ENCODE data around the gene HMGCR. TPM values are rescaled to one million over a fixed set of nuclear protein-coding genes. Genes with fewer than 3 reads are reported as not detected.

HMGCR gene
- total and polyA plus RNA-seq, 4 donors: 12.4 to 237 (median 77.1) TPM

DNA sequence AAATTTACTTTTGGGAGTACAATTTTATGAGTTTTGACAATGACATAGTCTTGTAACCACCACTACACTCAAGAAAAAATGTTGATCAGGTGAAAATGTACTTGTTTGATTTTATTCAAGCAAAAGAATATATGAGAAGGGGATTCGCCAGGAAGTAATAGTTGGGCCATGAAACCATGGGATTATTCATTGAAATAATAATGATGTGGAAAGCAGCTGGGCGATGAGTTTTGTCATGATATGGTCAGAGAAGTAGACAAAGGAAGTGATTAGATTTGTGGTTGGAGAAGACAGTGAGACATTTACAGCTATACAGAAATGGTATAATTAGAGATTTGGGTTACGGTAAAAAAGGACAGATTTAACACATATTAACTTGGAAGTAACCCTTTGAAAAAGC is 11.2 kb downstream of the HMGCR start:
- DNase-seq (ENCODE audit: low spot score): no peak
- no peak overlapping the region for H3K27ac ChIP-seq (ENCODE audit: low read depth in 1 of 2, low read length in 2 of 2)
- no peaks in the 10 kb centered on the region for H3K27me3 ChIP-seq (ENCODE audit: control insufficient read depth in 4 of 4, insufficient read depth in 4 of 4, low read length in 3 of 4)
- TF ChIP-seq NR2F2 (IDR thresholded peaks at IDR 0.05) (no peak), RXRA (IDR thresholded peaks at IDR 0.05) (no peak), FOXA1 (IDR thresholded peaks at IDR 0.05) (no peak), HNF4A (conservative IDR thresholded peaks at IDR 0.05) (no peak), HNF4G (IDR thresholded peaks at IDR 0.05) (no peak), YY1 (IDR thresholded peaks at IDR 0.05) (no peak)
- WGBS: 94% methylated on average over 3 of the region's 3 CpGs
- no peak overlapping the region for H3K4me3 ChIP-seq (ENCODE audit: low read depth in 1 of 3, low read length in 3 of 3)
- H3K4me1 ChIP-seq (ENCODE audit: control insufficient read depth in 4 of 4, insufficient read depth in 4 of 4, low read length in 3 of 4): no peaks in the 10 kb centered on the region
- no peaks in the 10 kb centered on the region for H3K9me3 ChIP-seq (ENCODE audit: control insufficient read depth in 4 of 4, low read length in 3 of 4)
- H3K9ac ChIP-seq (ENCODE audit: low read depth in 1 of 2, low read length in 2 of 2): no peak overlapping the region
- H3K36me3 ChIP-seq (ENCODE audit: control insufficient read depth in 4 of 4, insufficient read depth in 3 of 4, low read depth in 1 of 4, low read length in 3 of 4): peaks cover 7 to 65% (median 62%) of the 10 kb centered on the region in 4 donors

GRCh38 chr5:75349663-75350062 is 12.6 kb downstream of the HMGCR start:
- Histone ChIP-seq H3K9ac (ENCODE audit: low read depth in 1 of 2, low read length in 2 of 2) (no peak overlapping the region), H3K27me3 (ENCODE audit: control insufficient read depth in 4 of 4, insufficient read depth in 4 of 4, low read length in 3 of 4) (no peaks in the 10 kb centered on the region), H3K9me3 (ENCODE audit: control insufficient read depth in 4 of 4, low read length in 3 of 4) (no peaks in the 10 kb centered on the region), H3K36me3 (ENCODE audit: control insufficient read depth in 4 of 4, insufficient read depth in 3 of 4, low read depth in 1 of 4, low read length in 3 of 4) (peaks cover 7 to 72% (median 64%) of the 10 kb centered on the region in 4 donors), H3K4me3 (ENCODE audit: low read depth in 1 of 3, low read length in 3 of 3) (no peak overlapping the region), H3K27ac (ENCODE audit: low read depth in 1 of 2, low read length in 2 of 2) (no peak overlapping the region), H3K4me1 (ENCODE audit: control insufficient read depth in 4 of 4, insufficient read depth in 4 of 4, low read length in 3 of 4) (no peaks in the 10 kb centered on the region)
- WGBS: over 99% methylated on average over 2 of the region's 2 CpGs
- no peak for DNase-seq (ENCODE audit: low spot score)
- TF ChIP-seq FOXA1 (IDR thresholded peaks at IDR 0.05) (no peak), JUND (IDR thresholded peaks at IDR 0.05) (no peak), SP1 (IDR thresholded peaks at IDR 0.05) (no peak), NR2F2 (IDR thresholded peaks at IDR 0.05) (no peak), HNF4G (IDR thresholded peaks at IDR 0.05) (no peak), EGR1 (IDR thresholded peaks at IDR 0.05; ENCODE audit: low read depth in 2 of 2) (no peak), RAD21 (IDR thresholded peaks at IDR 0.05) (no peak), MAX (IDR thresholded peaks at IDR 0.05) (no peak), TAF1 (conservative IDR thresholded peaks at IDR 0.05) (no peak), HNF4A (conservative IDR thresholded peaks at IDR 0.05) (no peak), FOXA2 (IDR thresholded peaks at IDR 0.05) (no peak), RXRA (IDR thresholded peaks at IDR 0.05) (no peak), GABPA (IDR thresholded peaks at IDR 0.05 in 1 of 2, conservative IDR thresholded peaks at IDR 0.05 in 1 of 2) (no peak), YY1 (IDR thresholded peaks at IDR 0.05) (no peak)
- TF ChIP-seq, protein P1, sequence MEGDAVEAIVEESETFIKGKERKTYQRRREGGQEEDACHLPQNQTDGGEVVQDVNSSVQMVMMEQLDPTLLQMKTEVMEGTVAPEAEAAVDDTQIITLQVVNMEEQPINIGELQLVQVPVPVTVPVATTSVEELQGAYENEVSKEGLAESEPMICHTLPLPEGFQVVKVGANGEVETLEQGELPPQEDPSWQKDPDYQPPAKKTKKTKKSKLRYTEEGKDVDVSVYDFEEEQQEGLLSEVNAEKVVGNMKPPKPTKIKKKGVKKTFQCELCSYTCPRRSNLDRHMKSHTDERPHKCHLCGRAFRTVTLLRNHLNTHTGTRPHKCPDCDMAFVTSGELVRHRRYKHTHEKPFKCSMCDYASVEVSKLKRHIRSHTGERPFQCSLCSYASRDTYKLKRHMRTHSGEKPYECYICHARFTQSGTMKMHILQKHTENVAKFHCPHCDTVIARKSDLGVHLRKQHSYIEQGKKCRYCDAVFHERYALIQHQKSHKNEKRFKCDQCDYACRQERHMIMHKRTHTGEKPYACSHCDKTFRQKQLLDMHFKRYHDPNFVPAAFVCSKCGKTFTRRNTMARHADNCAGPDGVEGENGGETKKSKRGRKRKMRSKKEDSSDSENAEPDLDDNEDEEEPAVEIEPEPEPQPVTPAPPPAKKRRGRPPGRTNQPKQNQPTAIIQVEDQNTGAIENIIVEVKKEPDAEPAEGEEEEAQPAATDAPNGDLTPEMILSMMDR (IDR thresholded peaks at IDR 0.05; ENCODE audit: low read depth, low read length, missing input control): no peak
- TF ChIP-seq, protein P2, sequence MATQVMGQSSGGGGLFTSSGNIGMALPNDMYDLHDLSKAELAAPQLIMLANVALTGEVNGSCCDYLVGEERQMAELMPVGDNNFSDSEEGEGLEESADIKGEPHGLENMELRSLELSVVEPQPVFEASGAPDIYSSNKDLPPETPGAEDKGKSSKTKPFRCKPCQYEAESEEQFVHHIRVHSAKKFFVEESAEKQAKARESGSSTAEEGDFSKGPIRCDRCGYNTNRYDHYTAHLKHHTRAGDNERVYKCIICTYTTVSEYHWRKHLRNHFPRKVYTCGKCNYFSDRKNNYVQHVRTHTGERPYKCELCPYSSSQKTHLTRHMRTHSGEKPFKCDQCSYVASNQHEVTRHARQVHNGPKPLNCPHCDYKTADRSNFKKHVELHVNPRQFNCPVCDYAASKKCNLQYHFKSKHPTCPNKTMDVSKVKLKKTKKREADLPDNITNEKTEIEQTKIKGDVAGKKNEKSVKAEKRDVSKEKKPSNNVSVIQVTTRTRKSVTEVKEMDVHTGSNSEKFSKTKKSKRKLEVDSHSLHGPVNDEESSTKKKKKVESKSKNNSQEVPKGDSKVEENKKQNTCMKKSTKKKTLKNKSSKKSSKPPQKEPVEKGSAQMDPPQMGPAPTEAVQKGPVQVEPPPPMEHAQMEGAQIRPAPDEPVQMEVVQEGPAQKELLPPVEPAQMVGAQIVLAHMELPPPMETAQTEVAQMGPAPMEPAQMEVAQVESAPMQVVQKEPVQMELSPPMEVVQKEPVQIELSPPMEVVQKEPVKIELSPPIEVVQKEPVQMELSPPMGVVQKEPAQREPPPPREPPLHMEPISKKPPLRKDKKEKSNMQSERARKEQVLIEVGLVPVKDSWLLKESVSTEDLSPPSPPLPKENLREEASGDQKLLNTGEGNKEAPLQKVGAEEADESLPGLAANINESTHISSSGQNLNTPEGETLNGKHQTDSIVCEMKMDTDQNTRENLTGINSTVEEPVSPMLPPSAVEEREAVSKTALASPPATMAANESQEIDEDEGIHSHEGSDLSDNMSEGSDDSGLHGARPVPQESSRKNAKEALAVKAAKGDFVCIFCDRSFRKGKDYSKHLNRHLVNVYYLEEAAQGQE (IDR thresholded peaks at IDR 0.05): no peak
- TF ChIP-seq, protein P3, sequence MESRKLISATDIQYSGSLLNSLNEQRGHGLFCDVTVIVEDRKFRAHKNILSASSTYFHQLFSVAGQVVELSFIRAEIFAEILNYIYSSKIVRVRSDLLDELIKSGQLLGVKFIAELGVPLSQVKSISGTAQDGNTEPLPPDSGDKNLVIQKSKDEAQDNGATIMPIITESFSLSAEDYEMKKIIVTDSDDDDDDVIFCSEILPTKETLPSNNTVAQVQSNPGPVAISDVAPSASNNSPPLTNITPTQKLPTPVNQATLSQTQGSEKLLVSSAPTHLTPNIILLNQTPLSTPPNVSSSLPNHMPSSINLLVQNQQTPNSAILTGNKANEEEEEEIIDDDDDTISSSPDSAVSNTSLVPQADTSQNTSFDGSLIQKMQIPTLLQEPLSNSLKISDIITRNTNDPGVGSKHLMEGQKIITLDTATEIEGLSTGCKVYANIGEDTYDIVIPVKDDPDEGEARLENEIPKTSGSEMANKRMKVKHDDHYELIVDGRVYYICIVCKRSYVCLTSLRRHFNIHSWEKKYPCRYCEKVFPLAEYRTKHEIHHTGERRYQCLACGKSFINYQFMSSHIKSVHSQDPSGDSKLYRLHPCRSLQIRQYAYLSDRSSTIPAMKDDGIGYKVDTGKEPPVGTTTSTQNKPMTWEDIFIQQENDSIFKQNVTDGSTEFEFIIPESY (IDR thresholded peaks at IDR 0.05): no peak
- TF ChIP-seq, protein P4, sequence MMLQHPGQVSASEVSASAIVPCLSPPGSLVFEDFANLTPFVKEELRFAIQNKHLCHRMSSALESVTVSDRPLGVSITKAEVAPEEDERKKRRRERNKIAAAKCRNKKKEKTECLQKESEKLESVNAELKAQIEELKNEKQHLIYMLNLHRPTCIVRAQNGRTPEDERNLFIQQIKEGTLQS (IDR thresholded peaks at IDR 0.05): no peak
